HEK293 (cell line): ENCODE results near the gene DCLK3.

Source experiments
- CTCF ChIA-PET: fragments of 350-600 bp; formaldehyde crosslinking; extraction: SDS; loops from one replicate; lab custom pipeline; 2021; ENCODE audit warnings: antibody characterized with exemption; lab: Yijun Ruan, JAX
- POLR2A ChIA-PET: fragments of 300-600 bp; formaldehyde crosslinking; extraction: SDS; loops from one replicate; lab custom pipeline; 2020; ENCODE audit warnings: antibody characterized with exemption, inconsistent platforms; lab: Yijun Ruan, JAX
- H3K27ac ChIP-seq: fragments of 200-500 bp; sonication (Bioruptor generic); 2 replicates; pipeline ENCODE4 v1.5.1; 2014; ENCODE audit warnings: low read depth, low read length, control low read depth, inconsistent platforms; ENCODE audit errors: extremely low read depth
- H3K36me3 ChIP-seq, 2 experiments: fragments of 200-500 bp in 1 of 2; sonication (Bioruptor generic) in 1 of 2; 1 replicate in 1 of 2; 2 replicates in 1 of 2; pipeline ENCODE4 v1.5.1; 2014 to 2017; ENCODE audit warnings: inconsistent platforms in 2 of 2, low read length in 2 of 2; ENCODE audit not compliant: control insufficient read depth in 2 of 2, insufficient read depth in 1 of 2
- H3K4me1 ChIP-seq: fragments of 200-500 bp; sonication (Bioruptor generic); 2 replicates; pipeline ENCODE4 v1.5.1; 2014; ENCODE audit warnings: mild to moderate bottlenecking, low read length, inconsistent platforms; ENCODE audit not compliant: control insufficient read depth, insufficient read depth
- H3K4me3 ChIP-seq: 2 replicates; pipeline ENCODE4 v1.5.1; 2011; ENCODE audit warnings: low read depth, mild to moderate bottlenecking, control low read depth, low read length, moderate library complexity
- H3K9me3 ChIP-seq: fragments of 200-500 bp; sonication (Bioruptor generic); 2 replicates; pipeline ENCODE4 v1.5.1; 2014; ENCODE audit warnings: low read depth, low read length, inconsistent platforms; ENCODE audit not compliant: control insufficient read depth, insufficient read depth
- GFI1B ChIP-seq: fragments of 450-650 bp; formaldehyde crosslinking; IDR thresholded peaks from 2 replicates; pipeline ENCODE4 v1.5.1; 2016; ENCODE audit warnings: missing biosample characterization, missing genetic modification characterization
- GLIS1 ChIP-seq: fragments of 450-650 bp; formaldehyde crosslinking; IDR thresholded peaks from 2 replicates; pipeline ENCODE4 v1.5.1; 2016; ENCODE audit warnings: missing biosample characterization, missing genetic modification characterization
- HOXD13 ChIP-seq: sonication (generic); formaldehyde crosslinking; IDR thresholded peaks from 2 replicates; pipeline ENCODE4 v1.8.0; 2022; ENCODE audit warnings: missing genetic modification reagents, borderline replicate concordance
- PATZ1 ChIP-seq: fragments of 450-650 bp; formaldehyde crosslinking; IDR thresholded peaks from 2 replicates; pipeline ENCODE4 v1.5.1; 2016; ENCODE audit warnings: missing biosample characterization, missing genetic modification characterization
- REST ChIP-seq: fragments of 450-650 bp; formaldehyde crosslinking; IDR thresholded peaks from 2 replicates; pipeline ENCODE4 v1.5.1; 2016; ENCODE audit warnings: missing biosample characterization, missing genetic modification characterization
- TCF7L2 ChIP-seq: IDR thresholded peaks from 2 replicates; pipeline ENCODE4 v1.6.1; 2011; ENCODE audit warnings: low read depth, mild to moderate bottlenecking, inconsistent platforms, low read length, moderate library complexity, borderline replicate concordance
- ZBTB26 ChIP-seq: fragments of 450-650 bp; formaldehyde crosslinking; optimal IDR thresholded peaks from 2 replicates; pipeline ENCODE3; 2016; ENCODE audit warnings: missing biosample characterization, mild to moderate bottlenecking, missing genetic modification characterization
- ZNF157 ChIP-seq: fragments of 450-650 bp; formaldehyde crosslinking; IDR thresholded peaks from 2 replicates; pipeline ENCODE4 v1.5.1; 2016; ENCODE audit warnings: missing biosample characterization, missing genetic modification characterization
- ZNF23 ChIP-seq: fragments of 450-650 bp; formaldehyde crosslinking; IDR thresholded peaks from 2 replicates; pipeline ENCODE4 v1.5.1; 2016; ENCODE audit warnings: missing biosample characterization, missing genetic modification characterization, borderline replicate concordance
- ZNF274 ChIP-seq, 2 experiments: fragments of 200-500 bp in 1 of 2; fragments of 450-650 bp in 1 of 2; sonication (Bioruptor generic) in 1 of 2; formaldehyde crosslinking in 1 of 2; IDR thresholded peaks; 2 replicates each; pipeline versions ENCODE4 v1.5.1 to v1.6.1; 2014 to 2016; ENCODE audit warnings: borderline replicate concordance in 1 of 2, inconsistent platforms in 1 of 2, low read length in 1 of 2, missing biosample characterization in 1 of 2, missing genetic modification characterization in 1 of 2
- ZNF362 ChIP-seq: fragments of 450-650 bp; formaldehyde crosslinking; IDR thresholded peaks from 2 replicates; pipeline ENCODE4 v1.5.1; 2016; ENCODE audit warnings: missing biosample characterization, missing genetic modification characterization
- ZNF416 ChIP-seq: fragments of 450-650 bp; formaldehyde crosslinking; IDR thresholded peaks from 2 replicates; pipeline ENCODE4 v1.5.1; 2016; ENCODE audit warnings: missing biosample characterization, missing genetic modification characterization
- ZNF433 ChIP-seq: fragments of 450-650 bp; formaldehyde crosslinking; IDR thresholded peaks from 2 replicates; pipeline ENCODE4 v1.5.1; 2016; ENCODE audit warnings: missing biosample characterization, missing genetic modification characterization, low read depth
- ZNF48 ChIP-seq: fragments of 450-650 bp; formaldehyde crosslinking; IDR thresholded peaks from 2 replicates; pipeline ENCODE4 v1.5.1; 2016; ENCODE audit warnings: missing biosample characterization, missing genetic modification characterization
- ZNF600 ChIP-seq: fragments of 450-650 bp; formaldehyde crosslinking; IDR thresholded peaks from 2 replicates; pipeline ENCODE4 v1.5.1; 2016; ENCODE audit warnings: missing biosample characterization, missing genetic modification characterization
- ZNF624 ChIP-seq: fragments of 450-650 bp; formaldehyde crosslinking; IDR thresholded peaks from 2 replicates; pipeline ENCODE4 v1.5.1; 2017; ENCODE audit warnings: missing biosample characterization, missing genetic modification characterization
- ZNF670 ChIP-seq: fragments of 450-650 bp; formaldehyde crosslinking; IDR thresholded peaks from 2 replicates; pipeline ENCODE4 v1.5.1; 2016; ENCODE audit warnings: missing biosample characterization, missing genetic modification characterization, low read depth
- ZNF677 ChIP-seq: fragments of 450-650 bp; IDR thresholded peaks from 2 replicates; pipeline ENCODE4 v1.5.0; 2018; ENCODE audit warnings: missing biosample characterization, mild to moderate bottlenecking, missing genetic modification characterization, moderate library complexity
- ZNF701 ChIP-seq: fragments of 450-650 bp; formaldehyde crosslinking; IDR thresholded peaks from 2 replicates; pipeline ENCODE4 v1.5.1; 2016; ENCODE audit warnings: missing biosample characterization, missing genetic modification characterization
- ZNF76 ChIP-seq: fragments of 450-650 bp; formaldehyde crosslinking; IDR thresholded peaks from 2 replicates; pipeline ENCODE4; 2016; ENCODE audit warnings: low read depth, missing biosample characterization, missing genetic modification characterization, borderline replicate concordance
- ZNF777 ChIP-seq: fragments of 450-650 bp; formaldehyde crosslinking; IDR thresholded peaks from 2 replicates; pipeline ENCODE4 v1.5.1; 2017; ENCODE audit warnings: missing biosample characterization, missing genetic modification characterization, borderline replicate concordance
- ZNF785 ChIP-seq: fragments of 450-650 bp; formaldehyde crosslinking; IDR thresholded peaks from 2 replicates; pipeline ENCODE4 v1.5.1; 2016; ENCODE audit warnings: missing biosample characterization, missing genetic modification characterization
- ZSCAN16 ChIP-seq: fragments of 450-650 bp; formaldehyde crosslinking; IDR thresholded peaks from 2 replicates; pipeline ENCODE4 v1.5.1; 2016; ENCODE audit warnings: missing biosample characterization, missing genetic modification characterization

DCLK3 gene

GRCh38 chr3:36734742-36735141 lies 29.6 kb downstream of the DCLK3 start:
- ChIA-PET POLR2A (interaction anchor here (1.2 kb wide), 1 partner anchor 134 kb away, joined by 3 read pairs; no protein-coding TSS in a partner anchor), CTCF (interaction anchor here (1.0 to 4.0 kb wide), 3 partner anchors 134 to 769 kb away, joined by 3 to 22 read pairs (median 3); no protein-coding TSS in a partner anchor)
- no peaks in the 10 kb centered on the region for H3K9me3 ChIP-seq
- H3K27ac ChIP-seq: no peak overlapping the region
- H3K36me3 ChIP-seq: no peaks in the 10 kb centered on the region
- no peaks in the 10 kb centered on the region for H3K4me1 ChIP-seq
- TF ChIP-seq ZBTB26 (tag by site-specific recombination): no peak
- TF ChIP-seq ZNF433: no peak
- TF ChIP-seq ZSCAN16 (tag by site-specific recombination): no peak
- TF ChIP-seq ZNF670 (tag by site-specific recombination): no peak
- no peak for TF ChIP-seq REST (tag by site-specific recombination)
- TF ChIP-seq ZNF701 (tag by site-specific recombination): no peak
- no peak for TF ChIP-seq ZNF157 (tag by site-specific recombination)
- no peak for TF ChIP-seq GLIS1 (tag by site-specific recombination)
- no peak for TF ChIP-seq ZNF76 (tag by site-specific recombination)
- TF ChIP-seq ZNF362: no peak
- no peak overlapping the region for H3K4me3 ChIP-seq

GRCh38 chr3:36733723-36734122 lies 30.6 kb downstream of the DCLK3 start:
- TF ChIP-seq REST (tag by site-specific recombination) (no peak), ZNF416 (tag by site-specific recombination) (no peak), ZNF624 (tag by site-specific recombination) (no peak), ZNF677 (tag by site-specific recombination) (no peak), GFI1B (no peak), PATZ1 (tag by site-specific recombination) (no peak), ZNF777 (tag by site-specific recombination) (no peak), ZNF23 (no peak), HOXD13 (CRISPR knock-in tag) (no peak), ZNF785 (tag by site-specific recombination) (no peak), ZNF274 (IDR thresholded peaks at IDR 0.05; ENCODE audit: low read length) (no peak), ZNF274 (tag by site-specific recombination; IDR thresholded peaks at IDR 0.05; ENCODE audit: borderline replicate concordance) (no peak), ZNF600 (tag by site-specific recombination) (no peak), TCF7L2 (no peak), ZNF48 (tag by site-specific recombination) (no peak)
- Histone ChIP-seq H3K36me3 (no peaks in the 10 kb centered on the region), H3K4me3 (no peak overlapping the region), H3K4me1 (no peaks in the 10 kb centered on the region), H3K27ac (no peak overlapping the region), H3K9me3 (no peaks in the 10 kb centered on the region)
- ChIA-PET CTCF (interaction anchor here (0.6 to 4.0 kb wide), 6 partner anchors 135 to 768 kb away, joined by 3 to 22 read pairs (median 3); no protein-coding TSS in a partner anchor), POLR2A (interaction anchor here (1.2 kb wide), 1 partner anchor 136 kb away, joined by 3 read pairs; no protein-coding TSS in a partner anchor)
